ENCODE results near the gene ARL9.
"Not testable (repeated sequence)": the region's sequence is repeated elsewhere in the genome, so short reads cannot be mapped to it uniquely, and the experiment has no call there.

Gene ARL9, protein sequence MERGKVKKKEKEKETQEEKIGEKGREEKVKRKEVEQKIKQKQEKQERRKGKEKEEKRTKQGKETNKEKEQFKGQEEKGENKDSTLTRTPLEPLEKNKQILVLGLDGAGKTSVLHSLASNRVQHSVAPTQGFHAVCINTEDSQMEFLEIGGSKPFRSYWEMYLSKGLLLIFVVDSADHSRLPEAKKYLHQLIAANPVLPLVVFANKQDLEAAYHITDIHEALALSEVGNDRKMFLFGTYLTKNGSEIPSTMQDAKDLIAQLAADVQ

DNA sequence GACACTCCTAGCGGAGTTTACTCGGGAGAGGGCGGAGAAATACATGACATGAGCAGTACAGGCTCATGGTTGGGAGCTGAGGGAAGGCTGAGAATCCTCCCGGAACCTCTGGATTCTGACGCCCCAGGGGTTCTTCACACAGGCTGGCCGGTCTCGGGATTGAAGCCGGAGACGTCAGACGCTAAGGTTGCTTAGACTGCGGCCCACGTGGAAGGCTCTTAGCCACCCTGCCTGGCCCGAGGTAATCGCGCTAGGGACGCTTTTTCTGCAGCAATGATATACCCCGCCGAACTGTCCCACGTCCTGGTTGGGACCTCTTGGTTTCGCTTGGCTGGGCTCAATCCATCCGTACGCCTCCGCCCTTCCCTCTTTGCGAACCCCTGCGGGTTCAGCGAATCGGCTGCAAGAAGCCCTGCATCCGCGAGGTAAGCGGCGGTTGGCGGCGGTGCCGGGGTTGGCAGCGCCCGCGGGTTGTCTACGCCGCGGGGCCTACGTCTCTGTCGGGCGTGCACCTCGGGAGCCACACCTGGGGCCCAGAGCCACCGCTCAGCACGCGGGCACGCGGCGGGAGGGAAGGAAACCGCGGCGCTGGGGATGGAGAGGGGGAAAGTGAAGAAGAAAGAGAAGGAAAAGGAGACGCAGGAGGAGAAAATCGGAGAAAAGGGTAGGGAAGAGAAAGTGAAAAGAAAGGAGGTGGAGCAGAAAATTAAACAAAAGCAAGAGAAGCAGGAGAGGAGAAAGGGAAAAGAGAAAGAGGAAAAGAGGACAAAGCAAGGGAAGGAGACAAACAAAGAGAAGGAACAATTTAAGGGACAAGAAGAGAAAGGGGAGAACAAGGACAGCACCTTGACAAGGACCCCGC is at the start of gene ARL9:
ARL9 (plus strand) TSS at position 523 of the 862 bp plus-strand sequence; CDS start at position 595, 72 bp downstream.
- DNase-seq (ENCODE audit: low read depth), result no peak
- TF ChIP-seq, protein P1, sequence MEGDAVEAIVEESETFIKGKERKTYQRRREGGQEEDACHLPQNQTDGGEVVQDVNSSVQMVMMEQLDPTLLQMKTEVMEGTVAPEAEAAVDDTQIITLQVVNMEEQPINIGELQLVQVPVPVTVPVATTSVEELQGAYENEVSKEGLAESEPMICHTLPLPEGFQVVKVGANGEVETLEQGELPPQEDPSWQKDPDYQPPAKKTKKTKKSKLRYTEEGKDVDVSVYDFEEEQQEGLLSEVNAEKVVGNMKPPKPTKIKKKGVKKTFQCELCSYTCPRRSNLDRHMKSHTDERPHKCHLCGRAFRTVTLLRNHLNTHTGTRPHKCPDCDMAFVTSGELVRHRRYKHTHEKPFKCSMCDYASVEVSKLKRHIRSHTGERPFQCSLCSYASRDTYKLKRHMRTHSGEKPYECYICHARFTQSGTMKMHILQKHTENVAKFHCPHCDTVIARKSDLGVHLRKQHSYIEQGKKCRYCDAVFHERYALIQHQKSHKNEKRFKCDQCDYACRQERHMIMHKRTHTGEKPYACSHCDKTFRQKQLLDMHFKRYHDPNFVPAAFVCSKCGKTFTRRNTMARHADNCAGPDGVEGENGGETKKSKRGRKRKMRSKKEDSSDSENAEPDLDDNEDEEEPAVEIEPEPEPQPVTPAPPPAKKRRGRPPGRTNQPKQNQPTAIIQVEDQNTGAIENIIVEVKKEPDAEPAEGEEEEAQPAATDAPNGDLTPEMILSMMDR (conservative IDR thresholded peaks at IDR 0.05; ENCODE audit: low read depth, low read length), result no peak
- peak within 1 kb of the TSS; percentile 63 for H3K4me3 ChIP-seq (ENCODE audit: low read length)

DNA sequence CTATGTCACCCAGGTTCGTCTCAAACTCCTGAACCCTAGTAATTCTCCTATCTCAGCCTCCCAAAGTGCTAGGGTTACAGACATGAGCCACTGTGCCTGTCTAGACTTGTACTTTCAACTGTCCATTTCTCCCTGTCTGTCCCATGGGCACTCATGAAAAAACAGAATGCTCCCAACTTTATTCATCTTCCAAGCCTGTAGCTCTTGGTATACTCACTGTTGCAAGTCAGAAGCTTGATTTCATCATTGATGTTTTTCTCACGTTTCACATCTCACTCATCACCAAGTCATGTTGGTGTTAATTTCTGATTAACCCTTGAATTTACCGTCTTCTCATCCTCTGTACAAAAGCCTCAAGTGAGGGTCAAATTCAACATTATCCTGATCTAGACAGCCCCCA is 45.5 kb upstream of the ARL9 start:
- TF ChIP-seq, protein P1 (conservative IDR thresholded peaks at IDR 0.05; ENCODE audit: low read depth, low read length), result no peak
- no peak for DNase-seq (ENCODE audit: low read depth)
- no peak overlapping the region for H3K4me3 ChIP-seq (ENCODE audit: low read length)

DNA sequence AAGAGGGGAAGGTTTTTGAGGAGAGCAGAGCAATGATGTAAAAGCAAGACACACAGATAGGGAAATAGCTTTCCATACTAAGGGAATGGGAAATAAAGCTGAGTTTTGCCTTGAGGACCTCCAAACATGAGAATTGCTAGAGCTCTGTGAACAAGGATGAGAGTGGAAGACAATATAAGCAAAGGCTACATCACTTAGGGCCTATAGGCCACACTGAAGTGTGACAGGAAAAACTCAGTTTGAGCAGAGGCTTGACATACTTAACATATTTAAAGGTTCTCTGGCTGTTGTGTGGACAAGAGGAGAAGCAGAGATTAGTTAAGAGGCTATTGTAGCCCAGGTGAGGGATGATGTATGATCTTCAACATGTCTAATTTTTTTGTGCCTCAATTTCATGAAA is 43.4 kb upstream of the ARL9 start:
- H3K4me3 ChIP-seq (ENCODE audit: low read length), result no peak overlapping the region
- TF ChIP-seq, protein P1 (conservative IDR thresholded peaks at IDR 0.05; ENCODE audit: low read depth, low read length), result no peak
- DNase-seq (ENCODE audit: low read depth), result no peak

DNA sequence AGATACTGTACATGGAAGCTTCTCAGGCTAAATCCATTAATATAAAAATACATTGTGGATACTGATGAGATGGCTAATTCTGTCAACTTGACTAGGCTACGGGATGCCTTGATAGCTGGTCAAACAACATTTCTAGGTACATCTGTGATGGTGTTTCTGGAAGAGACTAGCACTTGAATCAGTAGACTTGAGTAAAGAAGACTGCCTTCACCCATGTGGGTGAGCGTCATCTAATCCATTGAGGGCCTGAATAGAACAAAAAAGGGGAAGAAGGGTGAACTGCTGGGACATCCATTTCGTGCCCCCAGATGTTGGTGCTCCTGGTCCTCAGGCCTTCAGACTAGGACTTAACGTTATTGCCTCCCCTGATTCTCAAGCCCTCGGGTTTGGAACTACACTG is 41.9 kb upstream of the ARL9 start:
- DNase-seq (ENCODE audit: low read depth), result no peak
- TF ChIP-seq, protein P1 (conservative IDR thresholded peaks at IDR 0.05; ENCODE audit: low read depth, low read length), result no peak
- no peak overlapping the region for H3K4me3 ChIP-seq (ENCODE audit: low read length)

DNA sequence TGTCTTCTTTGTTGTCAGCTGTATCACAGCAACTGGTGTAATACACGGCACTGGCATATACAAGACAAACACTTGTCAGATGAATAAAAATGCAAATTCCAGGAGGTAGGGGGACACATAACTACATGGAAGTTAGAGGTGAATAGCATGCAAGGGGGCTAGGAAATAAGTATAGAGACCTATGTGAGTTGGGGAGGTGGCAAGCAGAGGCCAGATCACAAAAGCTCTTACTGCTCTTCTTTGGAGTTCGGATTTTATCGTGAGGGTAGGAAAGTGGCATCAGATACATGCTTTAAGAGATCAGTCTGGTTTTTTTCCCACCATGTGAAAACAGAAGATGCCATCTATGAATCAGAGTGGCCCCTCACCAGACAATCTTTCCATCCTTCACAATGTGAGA is 41.0 kb upstream of the ARL9 start:
- TF ChIP-seq, protein P1 (conservative IDR thresholded peaks at IDR 0.05; ENCODE audit: low read depth, low read length), result no peak
- no peak overlapping the region for H3K4me3 ChIP-seq (ENCODE audit: low read length)
- DNase-seq (ENCODE audit: low read depth), result no peak

DNA sequence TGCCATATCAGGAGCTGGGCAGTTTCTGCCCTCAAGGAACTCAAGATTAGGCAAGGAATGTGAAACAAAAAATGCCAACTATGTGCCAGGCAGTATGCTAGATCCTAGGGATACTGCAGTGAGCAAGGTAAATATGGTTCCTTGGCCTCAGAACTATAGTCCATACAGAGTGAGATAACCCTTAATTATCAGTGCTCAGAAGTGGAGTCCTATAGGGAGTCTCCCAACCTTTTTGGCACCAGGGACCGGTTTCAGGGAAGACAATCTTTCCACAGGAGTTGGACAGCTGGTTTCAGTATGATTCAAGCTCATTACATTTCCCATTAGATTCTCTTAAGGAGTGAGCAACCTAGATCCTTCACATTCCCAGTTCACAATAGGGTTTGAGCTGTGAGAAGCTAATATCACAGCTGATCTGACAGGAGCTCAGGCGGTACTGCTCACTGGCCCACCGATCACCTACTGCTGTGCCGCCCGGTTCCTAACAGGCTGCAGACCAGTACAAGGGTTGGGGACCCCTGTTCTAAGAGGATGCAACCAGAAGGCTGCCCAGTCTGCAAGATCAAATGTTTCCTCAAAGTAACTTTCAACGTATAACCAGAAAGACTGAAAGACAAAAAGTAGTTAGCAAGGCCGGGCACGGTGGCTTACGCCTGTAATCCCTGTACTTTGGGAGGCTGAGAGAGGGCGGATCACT is 39.8 kb upstream of the ARL9 start:
- DNase-seq (ENCODE audit: low read depth), result no peak
- TF ChIP-seq, protein P1 (conservative IDR thresholded peaks at IDR 0.05; ENCODE audit: low read depth, low read length), result no peak

DNA sequence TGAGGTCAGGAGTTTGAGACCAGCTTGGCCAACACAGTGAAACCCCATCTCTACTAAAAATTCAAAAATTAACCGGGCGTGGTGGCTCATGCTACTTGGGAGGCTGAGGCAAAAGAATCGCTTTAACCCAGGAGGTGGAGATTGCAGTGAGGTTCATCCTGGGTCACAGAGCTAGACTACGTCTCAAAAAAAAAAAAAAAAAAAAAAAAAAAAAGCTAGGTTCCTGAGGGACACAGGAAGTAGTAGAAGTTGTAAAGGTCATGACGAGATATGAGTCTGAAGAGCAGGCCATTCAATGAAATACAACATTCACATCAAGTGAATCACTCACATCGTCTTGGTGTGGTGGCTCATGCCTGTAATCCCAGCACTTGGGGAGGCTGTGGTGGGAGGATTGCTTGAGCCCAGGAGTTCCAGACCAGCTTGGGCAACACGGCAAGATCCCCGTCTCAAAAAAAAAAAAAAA is 39.3 kb upstream of the ARL9 start:
- peak overlapping the region; percentile 82 for H3K4me3 ChIP-seq (ENCODE audit: low read length)
- not testable (repeated sequence) for DNase-seq (ENCODE audit: low read depth)

More for the DNA sequence above, 39.8 kb upstream of the ARL9 start:
- peak overlapping the region; percentile 82 for H3K4me3 ChIP-seq (ENCODE audit: low read length)
